DMS153 (cell line): ENCODE data around the gene GDF7.

Source experiments
- DNase-seq: peaks from one replicate; lab custom pipeline; 2025; lab: John Stamatoyannopoulos, UW

Gene GDF7

GRCh38 chr2:20674309-20674965, 7.5 kb downstream of the GDF7 start:
- DNase-seq: no peak

- no peak for DNase-seq
Observed at GRCh38 chr2:20674974-20675679, 8.2 kb downstream of the GDF7 start.

- no peak for DNase-seq
Observed at GRCh38 chr2:20675701-20676352, 8.9 kb downstream of the GDF7 start.

- no peak for DNase-seq
Observed at GRCh38 chr2:20676353-20677215, 9.6 kb downstream of the GDF7 start.

GRCh38 chr2:20677301-20678085, 10.5 kb downstream of the GDF7 start:
- no peak for DNase-seq

GRCh38 chr2:20678086-20678395, 11.1 kb downstream of the GDF7 start:
- no peak for DNase-seq

- DNase-seq: no peak
Observed at GRCh38 chr2:20678780-20679179, 11.8 kb downstream of the GDF7 start.

- no peak for DNase-seq
Observed at GRCh38 chr2:20680744-20681375, 13.9 kb downstream of the GDF7 start.

- no peak for DNase-seq
Observed at GRCh38 chr2:20682167-20682920, 15.4 kb downstream of the GDF7 start.

- no peak for DNase-seq
Observed at GRCh38 chr2:20684581-20685063, 17.7 kb downstream of the GDF7 start.

- no peak for DNase-seq
Observed at GRCh38 chr2:20687260-20687832, 20.4 kb downstream of the GDF7 start.

GRCh38 chr2:20689428-20690264, 22.7 kb downstream of the GDF7 start:
- DNase-seq: no peak

- DNase-seq: no peak
Observed at GRCh38 chr2:20691076-20691734, 24.3 kb downstream of the GDF7 start.

- no peak for DNase-seq
Observed at GRCh38 chr2:20692081-20692480, 25.1 kb downstream of the GDF7 start.

GRCh38 chr2:20693317-20693716, 26.4 kb downstream of the GDF7 start:
- DNase-seq: no peak

GRCh38 chr2:20696366-20696765, 29.4 kb downstream of the GDF7 start:
- no peak for DNase-seq

- DNase-seq: no peak
Observed at GRCh38 chr2:20697322-20697934, 30.5 kb downstream of the GDF7 start.
